GM23248 (cell line): Measurements from ENCODE around the gene SCO2.

Experiments used
- EZH2 ChIP-seq: fragments of 200-600 bp; sonication (generic); IDR thresholded peaks from 2 replicates; pipeline ENCODE4 v1.6.1; 2018; ENCODE audit warnings: antibody characterized with exemption, mild to moderate bottlenecking; ENCODE audit not compliant: insufficient read depth, poor library complexity, severe bottlenecking
- EZH2phosphoT487 ChIP-seq: fragments of 200-600 bp; sonication (generic); IDR thresholded peaks from 2 replicates; pipeline ENCODE4 v1.6.1; 2018; ENCODE audit warnings: antibody characterized with exemption, moderate library complexity, mild to moderate bottlenecking, low read depth; ENCODE audit not compliant: insufficient read depth

DNA sequence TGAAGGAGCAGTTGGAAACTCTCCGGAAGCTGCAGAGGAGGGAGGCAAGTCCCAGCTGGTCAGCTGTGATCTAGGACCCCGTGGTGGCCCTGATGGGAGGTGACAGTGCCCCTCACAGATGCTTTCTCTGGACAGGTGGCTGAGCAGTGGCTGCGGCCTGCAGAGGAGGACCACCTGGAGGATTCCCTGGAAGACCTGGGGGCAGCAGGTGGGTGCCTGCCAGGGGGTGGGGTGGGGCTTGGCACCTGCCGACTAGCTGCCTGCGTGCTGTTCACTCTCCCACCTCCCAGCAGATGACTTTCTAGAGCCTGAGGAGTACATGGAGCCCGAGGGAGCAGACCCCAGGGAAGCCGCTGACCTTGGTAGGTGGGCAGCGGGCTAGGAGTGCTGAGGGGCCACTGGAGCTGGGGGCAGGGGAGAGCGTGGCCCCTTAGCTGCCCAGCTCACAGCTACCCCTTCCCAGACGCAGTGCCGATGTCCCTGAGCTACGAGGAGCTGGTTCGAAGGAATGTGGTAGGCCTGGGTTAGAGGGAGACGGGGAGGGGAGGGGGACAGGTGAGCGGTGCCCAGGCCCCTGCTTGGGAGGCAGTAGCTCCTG lies 3.1 kb downstream of the SCO2 start:
- TF ChIP-seq EZH2 (no peak), EZH2phosphoT487 (no peak)
